Stomach (tissue), 4 donors: ENCODE results near the gene CPED1.

Source experiments
- CTCF ChIP-seq, 7 experiments: fragments of 450-650 bp in 4 of 7; fragments of 200-600 bp in 3 of 7; sonication (generic) in 3 of 7; IDR thresholded peaks; one replicate each; pipeline ENCODE4 v1.5.1; 2016 to 2019; ENCODE audit warnings: antibody characterized with exemption in 7 of 7, control low read depth in 2 of 7, mild to moderate bottlenecking in 1 of 7
- EP300 ChIP-seq: sonication (generic); formaldehyde crosslinking; IDR thresholded peaks from one replicate; pipeline ENCODE4 v1.6.1; 2017; ENCODE audit warnings: antibody characterized with exemption
- POLR2A ChIP-seq, 4 donors: fragments of 450-650 bp; IDR thresholded peaks; one replicate each; pipeline ENCODE4 v1.6.1; 2016; ENCODE audit warnings: antibody characterized with exemption in 4 of 4, control low read depth in 2 of 4, mild to moderate bottlenecking in 1 of 4, moderate library complexity in 1 of 4
- POLR2AphosphoS5 ChIP-seq, 3 donors: sonication (generic); formaldehyde crosslinking; IDR thresholded peaks; one replicate each; pipeline ENCODE4 v1.6.1; 2016; ENCODE audit warnings: antibody characterized with exemption in 3 of 3

- no peak for TF ChIP-seq CTCF (IDR thresholded peaks at IDR 0.05)
- TF ChIP-seq POLR2A (IDR thresholded peaks at IDR 0.05): no peak
- no peak for TF ChIP-seq POLR2AphosphoS5 (IDR thresholded peaks at IDR 0.05)
- no peak for TF ChIP-seq EP300
Measured at GRCh38 chr7:121137580-121137979, 149.1 kb downstream of the CPED1 start.
